ENCODE measurements around the gene PAH. TPM values are rescaled to one million over a fixed set of nuclear protein-coding genes. Genes with fewer than 3 reads are reported as not detected.

Gene PAH
- total and polyA plus RNA-seq, 11 donors, result 0.03 to 0.23 TPM; not detected in 9

- Histone ChIP-seq H3K27me3 (peaks cover 3 to 83% (median 52%) of the 10 kb centered on the region in 9 donors), H3K4me3 (no peak overlapping the region), H3K27ac (no peak overlapping the region), H3K9me3 (no peaks in the 10 kb centered on the region), H3K4me1 (peaks cover 0 to 4% (median 0%) of the 10 kb centered on the region in 12 donors), H3K36me3 (no peaks in the 10 kb centered on the region)
- no peak for TF ChIP-seq CTCF (IDR thresholded peaks at IDR 0.05)
- no peak for TF ChIP-seq POLR2A (IDR thresholded peaks at IDR 0.05)
- intact Hi-C loops (cut with DNase I), result no loop called here
- no peak for DNase-seq
- no peak for ATAC-seq
- WGBS, 4 donors, result 3 to 5% (median 3%) methylated on average over 14 to 21 of the region's 21 CpGs
These were observed 34.0 kb upstream of the PAH start for GRCh38 chr12:102950950-102951619.

- no peak overlapping the region for H3K4me3 ChIP-seq
- H3K9me3 ChIP-seq, result no peaks in the 10 kb centered on the region
- H3K36me3 ChIP-seq, result no peaks in the 10 kb centered on the region
- ATAC-seq (no peak), DNase-seq (no peak)
- intact Hi-C loops (cut with DNase I), result no loop called here
- no peak overlapping the region for H3K27ac ChIP-seq
- peaks cover 3 to 75% (median 44%) of the 10 kb centered on the region in 9 donors for H3K27me3 ChIP-seq
- H3K4me1 ChIP-seq, result peaks cover 0 to 4% (median 0%) of the 10 kb centered on the region in 12 donors
- TF ChIP-seq POLR2A (IDR thresholded peaks at IDR 0.05), result no peak
- TF ChIP-seq CTCF (IDR thresholded peaks at IDR 0.05), result no peak
- WGBS, 4 donors, result 2 to 3% (median 3%) methylated on average over 28 to 37 of the region's 37 CpGs
These were observed 33.3 kb upstream of the PAH start for GRCh38 chr12:102950107-102950949.

GRCh38 chr12:102948941-102949352, 31.9 kb upstream of the PAH start:
- Histone ChIP-seq H3K36me3 (no peaks in the 10 kb centered on the region), H3K27me3 (peaks cover 3 to 62% (median 31%) of the 10 kb centered on the region in 9 donors), H3K4me1 (peaks cover 0 to 4% (median 0%) of the 10 kb centered on the region in 12 donors), H3K9me3 (peaks cover 0 to 2% (median 0%) of the 10 kb centered on the region in 12 donors), H3K4me3 (no peak overlapping the region), H3K27ac (no peak overlapping the region)
- 3 to 9% (median 4%) methylated on average over 11 of the region's 11 CpGs for WGBS, 4 donors
- intact Hi-C loops (cut with DNase I), result loop anchor here (1.0 to 5.0 kb wide), 4 partner anchors 593 to 600 kb away; no protein-coding TSS in a partner anchor
- peak in 1 of 5 donors; percentile 26 for DNase-seq
- peak; percentile 61 to 87 (median 72) for TF ChIP-seq CTCF (IDR thresholded peaks at IDR 0.05)
- no peak for TF ChIP-seq POLR2A (IDR thresholded peaks at IDR 0.05)
- ATAC-seq, result no peak

- WGBS, 4 donors, result 44 to 50% (median 48%) methylated on average over 2 of the region's 2 CpGs
- intact Hi-C loops (cut with DNase I), result loop anchor here in 2 of 10 donors (5.0 kb wide), 2 partner anchors 596 to 601 kb away; no protein-coding TSS in a partner anchor
- no peak for DNase-seq
These were observed 29.0 kb upstream of the PAH start for GRCh38 chr12:102946042-102946441.

More at GRCh38 chr12:102946042-102946441, 29.0 kb upstream of the PAH start:
- ATAC-seq, result no peak
- peaks cover 1 to 35% (median 9%) of the 10 kb centered on the region in 9 donors for H3K27me3 ChIP-seq
- H3K27ac ChIP-seq, result no peak overlapping the region
- TF ChIP-seq CTCF (IDR thresholded peaks at IDR 0.05) (no peak), POLR2A (IDR thresholded peaks at IDR 0.05) (no peak)
- peaks cover 0 to 4% (median 0%) of the 10 kb centered on the region in 12 donors for H3K4me1 ChIP-seq
- no peak overlapping the region for H3K4me3 ChIP-seq
- peaks cover 0 to 18% (median 0%) of the 10 kb centered on the region in 12 donors for H3K9me3 ChIP-seq
- H3K36me3 ChIP-seq, result no peaks in the 10 kb centered on the region
